DND-41 (cell line): ENCODE results near the gene WNT1.

Experiments
- ATAC-seq: fragments of 200-7000 bp; cut with Tn5 transposase; 3 replicates; pipeline ENCODE4 v1.9.1; 2021; ENCODE audit warnings: low read depth; ENCODE audit not compliant: insufficient read depth
- DNase-seq: peaks from one replicate; pipeline ENCODE4 v3.0.0-alpha.2; 2020
- H2AFZ ChIP-seq: 2 replicates; pipeline ENCODE4 v1.6.0; 2012; ENCODE audit warnings: low read depth, low read length
- H3K27ac ChIP-seq: 2 replicates; pipeline ENCODE4 v1.5.1; 2012; ENCODE audit warnings: low read length, inconsistent platforms
- H3K27me3 ChIP-seq: fragments of 200-600 bp; sonication (generic); 2 replicates; pipeline ENCODE4 v1.6.0; 2012; ENCODE audit warnings: low read length, mild to moderate bottlenecking, inconsistent platforms; ENCODE audit not compliant: insufficient read depth, poor library complexity
- H3K36me3 ChIP-seq: 2 replicates; pipeline ENCODE4 v1.5.1; 2012; ENCODE audit warnings: low read length, inconsistent platforms; ENCODE audit not compliant: insufficient read depth
- H3K4me1 ChIP-seq: 2 replicates; pipeline ENCODE4 v1.5.1; 2012; ENCODE audit warnings: mild to moderate bottlenecking, low read length; ENCODE audit not compliant: insufficient read depth
- H3K4me2 ChIP-seq: 2 replicates; pipeline ENCODE4 v1.6.0; 2012; ENCODE audit warnings: mild to moderate bottlenecking, moderate library complexity, low read length, inconsistent platforms; ENCODE audit not compliant: insufficient read depth
- H3K4me3 ChIP-seq, 2 experiments: fragments of 200-600 bp in 1 of 2; shearing (Covaris generic) in 1 of 2; 2 replicates each; pipeline ENCODE4 v1.5.1; 2012 to 2016; ENCODE audit warnings: inconsistent platforms in 2 of 2, low read length in 2 of 2, mild to moderate bottlenecking in 2 of 2, low read depth in 1 of 2, moderate library complexity in 1 of 2
- H3K79me2 ChIP-seq: 2 replicates; pipeline ENCODE4 v1.6.0; 2012; ENCODE audit warnings: low read length, inconsistent platforms; ENCODE audit not compliant: insufficient read depth
- H3K9ac ChIP-seq: 2 replicates; pipeline ENCODE4 v1.6.0; 2012; ENCODE audit warnings: low read depth, mild to moderate bottlenecking, inconsistent platforms, low read length, moderate library complexity
- H3K9me3 ChIP-seq: 2 replicates; pipeline ENCODE4 v1.5.1; 2012; ENCODE audit warnings: low read length, moderate library complexity, mild to moderate bottlenecking, inconsistent platforms; ENCODE audit not compliant: insufficient read depth, severe bottlenecking
- H4K20me1 ChIP-seq: 2 replicates; pipeline ENCODE4 v1.6.0; 2012; ENCODE audit warnings: low read length; ENCODE audit not compliant: insufficient read depth
- CTCF ChIP-seq: IDR thresholded peaks from 2 replicates; pipeline ENCODE4 v1.5.1; 2012; ENCODE audit warnings: borderline replicate concordance, low read length, moderate library complexity, mild to moderate bottlenecking; ENCODE audit not compliant: poor library complexity, severe bottlenecking; ENCODE audit errors: extremely low read depth
- EZH2 ChIP-seq: IDR thresholded peaks from 3 replicates; pipeline ENCODE4 v1.6.1; 2012; ENCODE audit warnings: borderline replicate concordance, low read depth, mild to moderate bottlenecking, moderate library complexity, low read length, inconsistent platforms; ENCODE audit not compliant: severe bottlenecking

Gene WNT1

GRCh38 chr12:49026101-49026500 lies 48.0 kb downstream of the WNT1 start:
- no peak for DNase-seq
- Histone ChIP-seq H3K36me3 (peaks cover 98% of the 10 kb centered on the region), H4K20me1 (peaks cover 34% of the 10 kb centered on the region; the same call in 1 of the 2 replicates), H3K79me2 (0 out of 2 replicates have a peak, but pooled peaks cover 4% of the 10 kb centered on the region), H3K9me3 (no peaks in the 10 kb centered on the region), H3K4me2 (no peak overlapping the region), H3K4me3 (no peak overlapping the region), H3K27ac (no peak overlapping the region), H3K9ac (no peak overlapping the region), H3K27me3 (no peaks in the 10 kb centered on the region), H3K4me1 (no peaks in the 10 kb centered on the region), H2AFZ (no peak overlapping the region)
- TF ChIP-seq EZH2 (no peak), CTCF (no peak)
- ATAC-seq: no peak

- no peak for TF ChIP-seq EZH2
- no peak for TF ChIP-seq CTCF
- Histone ChIP-seq H3K4me3 (no peak overlapping the region), H3K79me2 (0 out of 2 replicates have a peak, but pooled peaks cover 4% of the 10 kb centered on the region), H3K27me3 (no peaks in the 10 kb centered on the region), H4K20me1 (peaks cover 40% of the 10 kb centered on the region; the same call in 1 of the 2 replicates), H3K36me3 (peaks cover 98% of the 10 kb centered on the region), H2AFZ (no peak overlapping the region), H3K9me3 (no peaks in the 10 kb centered on the region), H3K9ac (no peak overlapping the region), H3K4me1 (no peaks in the 10 kb centered on the region), H3K27ac (no peak overlapping the region), H3K4me2 (no peak overlapping the region)
- no peak for DNase-seq
- no peak for ATAC-seq
Measured at GRCh38 chr12:49026678-49027480, 48.8 kb downstream of the WNT1 start.

GRCh38 chr12:49027846-49028555 lies 49.9 kb downstream of the WNT1 start:
- H2AFZ ChIP-seq: no peak overlapping the region
- DNase-seq: no peak
- no peak overlapping the region for H3K9ac ChIP-seq
- no peak overlapping the region for H3K27ac ChIP-seq
- peaks cover 98% of the 10 kb centered on the region for H3K36me3 ChIP-seq
- H3K9me3 ChIP-seq: no peaks in the 10 kb centered on the region
- no peak overlapping the region for H3K4me2 ChIP-seq
- no peak for ATAC-seq
- H4K20me1 ChIP-seq: peaks cover 51% of the 10 kb centered on the region
- no peaks in the 10 kb centered on the region for H3K27me3 ChIP-seq
- no peaks in the 10 kb centered on the region for H3K4me1 ChIP-seq
- 0 out of 2 replicates have a peak, but pooled peaks cover 4% of the 10 kb centered on the region for H3K79me2 ChIP-seq
- TF ChIP-seq EZH2: no peak
- TF ChIP-seq CTCF: no peak
- no peak overlapping the region for H3K4me3 ChIP-seq
